GM12872 (cell line): Measurements from ENCODE around the gene TNK2.
A peak's percentile ranks its signal among the peaks of the same experiment; 100 is the strongest.

ENCODE experiments used
- CTCF ChIP-seq: IDR thresholded peaks from 3 replicates; pipeline ENCODE4 v1.5.1; 2011; ENCODE audit warnings: low read depth, mild to moderate bottlenecking, low read length, moderate library complexity; ENCODE audit not compliant: insufficient read depth

TNK2 gene

DNA sequence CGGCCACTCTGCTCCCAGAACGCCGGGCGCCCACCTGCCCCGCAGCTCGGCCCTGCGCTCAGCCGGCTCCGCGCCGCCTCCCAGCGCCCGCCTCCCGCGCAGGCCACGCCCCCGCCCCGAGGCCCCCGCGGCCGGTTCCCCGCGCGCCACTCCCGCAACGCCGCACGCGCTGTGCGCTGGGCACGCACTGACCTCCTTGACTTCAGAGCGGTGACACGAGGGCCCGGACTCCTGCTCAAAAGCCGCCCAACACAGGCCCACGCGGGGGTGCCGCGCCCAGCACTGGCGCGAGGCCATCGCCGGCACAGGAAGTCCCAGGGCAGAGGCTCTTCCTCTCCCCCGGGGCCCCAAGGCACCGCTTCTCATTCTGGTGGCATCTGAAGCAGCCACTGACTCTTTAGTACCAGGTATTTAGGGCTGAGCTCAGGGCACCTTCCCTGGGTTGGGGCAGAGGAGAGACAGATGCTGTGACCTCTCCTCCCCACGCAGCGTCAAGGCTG, 12.4 kb downstream of the TNK2 start:
- TF ChIP-seq CTCF: no peak

DNA sequence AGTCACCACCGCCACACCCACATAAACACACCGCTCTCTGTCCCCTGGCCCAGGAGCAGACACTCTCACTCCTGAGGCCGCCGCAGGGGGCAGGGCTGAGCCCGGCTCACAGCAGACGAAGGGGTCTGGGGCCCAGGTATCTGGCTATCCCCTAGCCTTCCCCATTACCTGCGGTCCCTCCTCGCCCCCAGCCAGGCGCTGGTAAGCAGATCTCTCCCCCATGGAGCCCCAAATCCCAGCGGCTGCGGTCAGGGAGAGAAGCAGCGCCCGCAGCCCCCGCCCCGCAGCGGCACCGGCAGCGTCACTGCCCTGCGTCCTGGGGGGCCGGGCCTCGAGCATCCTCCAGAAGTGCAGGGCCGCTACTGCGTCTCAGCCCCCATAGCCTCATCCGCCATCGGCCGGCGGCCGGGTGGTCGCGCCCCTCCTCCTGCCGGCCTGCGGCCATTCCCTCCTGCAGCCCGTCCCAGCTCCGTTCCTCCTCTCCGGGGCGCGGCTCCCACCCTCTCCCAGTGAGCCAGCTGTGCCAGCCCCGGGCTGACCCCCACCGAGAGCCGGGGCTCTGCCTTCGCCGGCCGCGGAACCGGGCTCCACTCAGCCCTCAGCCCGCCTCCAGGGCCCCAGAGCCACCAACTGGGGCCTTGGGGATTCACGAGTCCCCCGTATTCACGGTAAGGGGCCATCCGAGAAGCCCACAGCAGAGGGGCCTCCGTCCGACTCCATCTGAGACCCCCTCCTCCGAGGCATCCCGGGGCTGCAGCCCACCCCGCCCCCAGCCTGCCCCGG, 13.1 kb downstream of the TNK2 start:
- peak; percentile 69 for TF ChIP-seq CTCF

- TF ChIP-seq CTCF: no peak
Measured at GRCh38 chr3:195893916-195894465, 14.4 kb downstream of the TNK2 start.

DNA sequence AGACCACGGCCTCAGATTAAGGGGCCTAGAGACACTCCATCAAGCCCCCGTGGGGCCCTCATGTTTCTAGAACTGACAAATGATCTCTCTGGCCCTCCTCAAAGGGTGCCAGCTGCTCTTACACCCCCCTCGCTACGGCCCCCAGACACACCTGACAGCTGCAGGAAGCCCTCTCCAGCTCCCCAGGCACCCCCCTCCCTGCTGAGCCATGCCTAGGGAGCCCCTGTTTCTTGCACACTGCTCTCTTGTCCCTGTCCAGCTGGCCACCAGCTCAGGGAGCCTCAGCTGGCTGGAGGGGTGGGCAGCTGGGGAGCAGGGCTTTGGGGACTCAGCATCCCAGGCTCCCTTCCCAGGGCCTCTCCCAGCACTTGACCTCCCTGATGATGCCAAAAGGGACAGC, 14.8 kb downstream of the TNK2 start:
- TF ChIP-seq CTCF: no peak

- TF ChIP-seq CTCF: no peak
Measured at GRCh38 chr3:195893044-195893395, 15.3 kb downstream of the TNK2 start.

GRCh38 chr3:195892105-195893043, 16.0 kb downstream of the TNK2 start:
- TF ChIP-seq CTCF: no peak
